ENCODE results near the gene ADARB2. TPM values are rescaled to one million over a fixed set of nuclear protein-coding genes. Genes with fewer than 3 reads are reported as not detected.

ADARB2 gene
- polyA plus RNA-seq, 1 of the 3 experiments (the other 2 are of a cell fraction) = not detected

- Histone ChIP-seq H3K36me3 (replicated peaks in 1 of 2; ENCODE audit: control insufficient read depth in 1 of 2, insufficient read depth in 2 of 2, low read length in 1 of 2) (no peaks in the 10 kb centered on the region), H3K27me3 (ENCODE audit: insufficient read depth) (no peaks in the 10 kb centered on the region), H3K9me2 (no peaks in the 10 kb centered on the region), H3K4me2 (no peak overlapping the region), H2AFZ (ENCODE audit: low read depth) (no peak overlapping the region), H3K4me1 (ENCODE audit: control insufficient read depth in 1 of 2, insufficient read depth in 2 of 2, low read depth in 1 of 2, low read length in 1 of 2) (peaks cover 0 to 8% of the 10 kb centered on the region in 2 experiments; a peak in 1 of 4 replicates), H3K79me2 (ENCODE audit: insufficient read depth) (no peaks in the 10 kb centered on the region), H3K9me3 (no peaks in the 10 kb centered on the region), H3F3A (replicated peaks; ENCODE audit: insufficient read depth) (no peaks in the 10 kb centered on the region), H3K9ac (no peak overlapping the region), H3K4me3 (ENCODE audit: low read depth in 2 of 2, low read length in 1 of 2) (no peak overlapping the region), H4K20me1 (ENCODE audit: insufficient read depth) (no peaks in the 10 kb centered on the region), H3K27ac (ENCODE audit: low read depth in 2 of 2, low read length in 1 of 2) (no peak overlapping the region)
- ChIA-PET CTCF (no interaction called here), POLR2A (no interaction called here)
- no peak for TF ChIP-seq MXI1 (IDR thresholded peaks at IDR 0.05; ENCODE audit: low read depth, low read length)
- TF ChIP-seq REST (IDR thresholded peaks at IDR 0.05; ENCODE audit: low read depth, low read length) = no peak
- TF ChIP-seq JUND (IDR thresholded peaks at IDR 0.05) = no peak
- no peak for TF ChIP-seq CTCF (IDR thresholded peaks at IDR 0.05)
- no peak for TF ChIP-seq RFX5 (IDR thresholded peaks at IDR 0.05; ENCODE audit: low read length)
- no peak for TF ChIP-seq YY1 (IDR thresholded peaks at IDR 0.05; ENCODE audit: low read depth)
- TF ChIP-seq TEAD4 (IDR thresholded peaks at IDR 0.05; ENCODE audit: borderline replicate concordance, insufficient read depth) = no peak
- no peak for TF ChIP-seq NRF1 (IDR thresholded peaks at IDR 0.05; ENCODE audit: low read depth, low read length)
- 49% methylated on average over 15 of the region's 16 CpGs for WGBS (ENCODE audit: low lambda C conversion rate)
- no peak for DNase-seq
These were observed 176.7 kb downstream of the ADARB2 start for GRCh38 chr10:1560535-1561192.

- no peaks in the 10 kb centered on the region for H4K20me1 ChIP-seq (ENCODE audit: insufficient read depth)
These were observed 177.6 kb downstream of the ADARB2 start for GRCh38 chr10:1559761-1560160.

More at GRCh38 chr10:1559761-1560160, 177.6 kb downstream of the ADARB2 start:
- H3K79me2 ChIP-seq (ENCODE audit: insufficient read depth) = no peaks in the 10 kb centered on the region
- H3K27me3 ChIP-seq (ENCODE audit: insufficient read depth) = no peaks in the 10 kb centered on the region
- ChIA-PET CTCF (no interaction called here), POLR2A (no interaction called here)
- no peaks in the 10 kb centered on the region for H3F3A ChIP-seq (replicated peaks; ENCODE audit: insufficient read depth)
- TF ChIP-seq EZH2phosphoT487 (IDR thresholded peaks at IDR 0.05; ENCODE audit: borderline replicate concordance, low read depth) = no peak
- TF ChIP-seq YY1 (IDR thresholded peaks at IDR 0.05; ENCODE audit: low read depth) = no peak
- no peak for TF ChIP-seq REST (IDR thresholded peaks at IDR 0.05; ENCODE audit: low read depth, low read length)
- no peak for TF ChIP-seq MEF2A (IDR thresholded peaks at IDR 0.05; ENCODE audit: borderline replicate concordance, low read depth)
- TF ChIP-seq USF1 (IDR thresholded peaks at IDR 0.05; ENCODE audit: borderline replicate concordance, low read depth) = no peak
- TF ChIP-seq JUND (IDR thresholded peaks at IDR 0.05) = no peak
- TF ChIP-seq MXI1 (IDR thresholded peaks at IDR 0.05; ENCODE audit: low read depth, low read length) = no peak
- no peak for TF ChIP-seq FOXJ3 (CRISPR knock-in tag; IDR thresholded peaks at IDR 0.05)
- TF ChIP-seq RXRA (IDR thresholded peaks at IDR 0.05; ENCODE audit: borderline replicate concordance, low read depth) = no peak
- no peak for TF ChIP-seq RAD21 (IDR thresholded peaks at IDR 0.05; ENCODE audit: low read length)
- WGBS (ENCODE audit: low lambda C conversion rate) = 63% methylated on average over 11 of the region's 11 CpGs
- H2AFZ ChIP-seq (ENCODE audit: low read depth) = no peak overlapping the region
- no peaks in the 10 kb centered on the region for H3K9me3 ChIP-seq
- no peak overlapping the region for H3K27ac ChIP-seq (ENCODE audit: low read depth in 2 of 2, low read length in 1 of 2)
- H3K36me3 ChIP-seq (replicated peaks in 1 of 2; ENCODE audit: control insufficient read depth in 1 of 2, insufficient read depth in 2 of 2, low read length in 1 of 2) = no peaks in the 10 kb centered on the region
- H3K4me1 ChIP-seq (ENCODE audit: control insufficient read depth in 1 of 2, insufficient read depth in 2 of 2, low read depth in 1 of 2, low read length in 1 of 2) = peaks cover 0 to 8% of the 10 kb centered on the region in 2 experiments; a peak in 1 of 4 replicates
- no peak overlapping the region for H3K4me3 ChIP-seq (ENCODE audit: low read depth in 2 of 2, low read length in 1 of 2)
- no peak overlapping the region for H3K4me2 ChIP-seq
- no peaks in the 10 kb centered on the region for H3K9me2 ChIP-seq
- H3K9ac ChIP-seq = no peak overlapping the region
- no peak for DNase-seq
